GM19324 (cell line): Measurements from ENCODE around the gene GAGE12F.
"Not testable (repeated sequence)": the region's sequence is repeated elsewhere in the genome, so short reads cannot be mapped to it uniquely, and the experiment has no call there.

ENCODE experiments used
- ATAC-seq: cut with Tn5 transposase; IDR thresholded peaks from one replicate; pipeline ENCODE4 v1.9.1; 2021; ENCODE audit warnings: mild to moderate bottlenecking, moderate library complexity; ENCODE audit not compliant: unreplicated experiment, low FRiP score

The GAGE12F gene

GRCh38 chrX:49560542-49560941 is at the start of gene GAGE12F:
Gene GAGE12F, plus strand, starts transcription at chrX:49560842. Its CDS starts 1,155 bp downstream, at chrX:49561997.
- not testable (repeated sequence) for ATAC-seq

- ATAC-seq: not testable (repeated sequence)
These were observed 28.8 kb upstream of the GAGE12F start, which contains the start of gene GAGE12C for GRCh38 chrX:49531877-49532276. Gene GAGE12C, plus strand, starts transcription at chrX:49532177. Its CDS starts 1,155 bp downstream, at chrX:49533332.

GRCh38 chrX:49541433-49541832 is 19.2 kb upstream of the GAGE12F start, which contains the start of gene GAGE12D:
Gene GAGE12D, plus strand, starts transcription at chrX:49541733. Its CDS starts 1,155 bp downstream, at chrX:49542888.
- ATAC-seq: not testable (repeated sequence)

GRCh38 chrX:49550989-49551388 is 9.7 kb upstream of the GAGE12F start, which contains the start of gene GAGE12E:
Gene GAGE12E, plus strand, starts transcription at chrX:49551289. Its CDS starts 1,155 bp downstream, at chrX:49552444.
- ATAC-seq: not testable (repeated sequence)

GRCh38 chrX:49568728-49569127 is 8.1 kb downstream of the GAGE12F start:
- not testable (repeated sequence) for ATAC-seq

GRCh38 chrX:49569152-49569551 is 8.5 kb downstream of the GAGE12F start:
- not testable (repeated sequence) for ATAC-seq

- not testable (repeated sequence) for ATAC-seq
These were observed 9.5 kb downstream of the GAGE12F start, which contains the start of gene GAGE12G for GRCh38 chrX:49570100-49570499. Gene GAGE12G, plus strand, starts transcription at chrX:49570400. Its CDS starts 1,155 bp downstream, at chrX:49571555.

GRCh38 chrX:49579649-49580048 is 19.0 kb downstream of the GAGE12F start, which contains the start of gene GAGE12H:
Gene GAGE12H, plus strand, starts transcription at chrX:49579949. Its CDS starts 1,155 bp downstream, at chrX:49581104.
- not testable (repeated sequence) for ATAC-seq

- not testable (repeated sequence) for ATAC-seq
These were observed 28.6 kb downstream of the GAGE12F start, which contains the start of gene GAGE2A for GRCh38 chrX:49589196-49589595. Gene GAGE2A, plus strand, starts transcription at chrX:49589496. Its CDS starts 1,155 bp downstream, at chrX:49590651.

- ATAC-seq: not testable (repeated sequence)
These were observed 29.3 kb downstream of the GAGE12F start for GRCh38 chrX:49589769-49590478.

GRCh38 chrX:49590488-49590887 is 29.8 kb downstream of the GAGE12F start:
- ATAC-seq: not testable (repeated sequence)

- ATAC-seq: not testable (repeated sequence)
These were observed 38.1 kb downstream of the GAGE12F start, which contains the start of gene GAGE1 for GRCh38 chrX:49598720-49599119. Gene GAGE1, plus strand, starts transcription at chrX:49599020. Its CDS starts 1,155 bp downstream, at chrX:49600175.

GRCh38 chrX:49610718-49611310 is 50.2 kb downstream of the GAGE12F start:
- no peak for ATAC-seq
